Measurements from ENCODE around the gene SKI.

GRCh38 chr1:2236695-2237677 lies 8.9 kb downstream of the SKI start:
- TF ChIP-seq CTCF (IDR thresholded peaks at IDR 0.05; ENCODE audit: insufficient read depth, low read depth, low read length) = no peak
- no peak for TF ChIP-seq EZH2 (IDR thresholded peaks at IDR 0.05; ENCODE audit: insufficient read depth, low read length)

Data from astrocyte (in vitro differentiated cells and primary cell).